Measurements from ENCODE around the gene PPP6C.
A peak's percentile ranks its signal among the peaks of the same experiment; 100 is the strongest.
"Not testable (repeated sequence)": the region's sequence is repeated elsewhere in the genome, so short reads cannot be mapped to it uniquely, and the experiment has no call there.

PPP6C gene

DNA sequence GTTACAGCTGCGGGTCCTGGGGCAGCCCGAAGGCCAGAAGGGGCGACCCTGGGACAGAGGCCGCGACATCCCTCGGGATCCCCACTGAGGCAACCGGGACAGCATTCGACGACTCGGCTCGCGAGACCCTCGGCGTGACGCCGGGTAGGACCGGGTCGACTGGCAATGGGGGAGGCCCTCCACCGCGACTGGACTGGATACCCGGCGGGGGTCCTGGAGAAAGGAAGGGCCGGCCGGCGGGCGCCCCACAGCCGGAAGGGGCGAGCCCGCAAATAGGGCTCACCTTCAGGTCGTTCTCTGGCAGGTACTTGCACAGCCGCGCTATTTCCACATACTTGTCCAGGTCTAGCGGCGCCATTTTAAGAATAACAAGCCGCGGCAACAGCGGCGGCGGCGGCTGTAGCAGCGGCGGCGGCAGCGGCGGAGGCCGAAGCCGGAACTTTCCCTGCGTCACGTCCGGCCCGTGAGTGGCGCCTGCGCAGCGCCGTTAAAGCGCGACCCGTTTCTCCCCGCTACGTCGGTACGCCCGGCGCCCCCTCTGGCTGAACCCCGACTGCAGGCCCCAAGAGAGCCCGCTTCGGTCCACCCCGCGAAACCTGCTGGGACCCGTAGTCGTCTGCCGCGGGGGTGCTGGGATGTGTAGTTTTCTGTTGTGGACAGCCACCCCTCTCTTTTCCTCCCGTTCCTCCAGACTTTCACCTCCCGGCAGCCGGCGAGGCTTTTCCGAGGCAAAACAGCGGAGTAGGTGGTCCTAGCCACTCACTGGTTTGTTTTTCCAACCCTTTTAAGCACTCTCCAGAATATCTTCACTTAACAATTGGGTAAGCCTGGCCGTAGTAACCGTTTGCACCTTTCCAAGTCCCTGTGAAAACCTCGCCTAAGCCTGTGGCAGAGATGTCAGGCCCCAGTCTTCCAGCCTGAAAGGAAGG, at the start of gene PPP6C:
PPP6C (minus strand) TSS at position 443 of the 929 bp plus-strand sequence; CDS start at position 358, 85 bp downstream.
- peak; percentile 97 for DNase-seq (ENCODE audit: low spot score)

DNA sequence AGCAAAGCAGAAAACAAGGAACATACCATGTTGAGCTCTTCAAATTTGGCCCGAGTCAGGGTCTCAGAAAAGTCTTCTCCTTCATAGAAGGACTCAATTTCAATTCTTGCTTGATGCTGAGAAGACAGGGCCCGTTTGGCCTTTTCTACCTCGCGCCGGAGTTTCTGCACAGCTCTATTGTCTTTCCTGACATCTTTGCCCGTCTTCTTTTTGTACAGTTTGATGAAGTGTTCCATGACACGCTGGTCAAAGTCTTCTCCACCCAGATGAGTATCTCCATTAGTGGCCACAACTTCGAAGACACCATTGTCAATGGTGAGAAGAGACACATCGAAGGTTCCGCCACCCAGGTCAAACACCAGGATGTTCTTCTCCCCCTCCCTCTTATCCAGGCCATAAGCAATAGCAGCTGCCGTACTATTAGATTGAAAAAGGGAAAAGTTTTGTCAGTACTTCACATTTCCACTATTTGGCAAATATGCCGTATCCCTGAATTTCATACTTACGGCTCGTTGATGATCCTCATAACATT, 49.4 kb upstream of the PPP6C start:
- no peak for DNase-seq (ENCODE audit: low spot score)

DNA sequence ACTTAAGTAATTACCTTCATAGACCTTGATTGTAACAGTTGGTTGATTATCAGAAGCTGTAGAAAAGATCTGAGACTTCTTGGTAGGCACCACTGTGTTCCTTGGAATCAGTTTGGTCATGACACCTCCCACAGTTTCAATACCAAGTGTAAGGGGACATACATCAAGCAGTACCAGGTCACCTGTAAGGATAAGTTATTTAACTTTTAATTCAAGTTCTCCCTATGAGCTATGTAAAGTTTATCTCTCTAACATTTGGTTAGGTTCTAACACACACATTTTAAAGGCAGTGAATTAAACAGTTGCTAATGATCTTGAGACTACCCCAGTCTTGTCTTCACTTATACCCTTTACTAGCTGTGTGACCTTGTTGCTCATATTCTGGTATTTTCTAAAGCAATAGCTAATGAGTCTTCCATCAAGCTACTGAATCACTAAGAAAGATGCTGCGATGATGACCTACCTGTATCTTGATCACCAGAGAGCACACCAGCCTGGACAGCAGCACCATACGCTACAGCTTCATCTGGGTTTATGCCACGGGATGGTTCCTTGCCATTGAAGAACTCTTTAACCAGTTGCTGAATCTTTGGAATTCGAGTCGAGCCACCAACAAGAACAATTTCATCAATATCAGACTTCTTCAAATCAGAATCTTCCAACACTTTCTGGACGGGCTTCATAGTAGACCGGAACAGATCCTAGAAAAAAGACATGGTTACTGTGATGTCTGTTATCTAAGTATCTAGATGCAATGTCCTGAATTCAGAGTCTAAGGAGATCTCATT, 48.7 kb upstream of the PPP6C start:
- no peak for DNase-seq (ENCODE audit: low spot score)

DNA sequence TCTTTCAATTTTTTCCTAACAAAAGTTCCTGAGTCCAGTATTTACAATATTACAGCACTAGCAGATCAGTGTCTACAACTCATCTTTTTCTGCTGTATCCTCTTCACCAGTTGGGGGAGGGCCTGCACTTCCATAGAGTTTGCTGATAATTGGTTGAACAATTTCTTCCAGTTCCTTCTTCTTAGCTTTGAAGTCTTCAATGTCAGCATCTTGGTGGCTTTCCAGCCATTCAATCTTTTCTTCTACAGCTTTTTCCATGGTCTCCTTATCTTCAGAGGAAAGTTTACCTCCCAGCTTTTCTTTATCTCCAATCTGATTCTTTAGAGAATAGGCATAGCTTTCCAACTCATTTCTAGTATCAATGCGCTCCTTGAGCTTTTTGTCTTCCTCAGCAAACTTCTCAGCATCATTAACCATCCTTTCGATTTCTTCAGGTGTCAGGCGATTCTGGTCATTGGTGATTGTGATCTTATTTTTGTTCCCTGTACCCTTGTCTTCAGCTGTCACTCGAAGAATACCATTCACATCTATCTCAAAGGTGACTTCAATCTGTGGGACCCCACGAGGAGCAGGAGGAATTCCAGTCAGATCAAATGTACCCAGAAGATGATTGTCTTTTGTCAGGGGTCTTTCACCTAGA, 47.0 kb upstream of the PPP6C start:
- DNase-seq (ENCODE audit: low spot score), result not testable (repeated sequence)

DNA sequence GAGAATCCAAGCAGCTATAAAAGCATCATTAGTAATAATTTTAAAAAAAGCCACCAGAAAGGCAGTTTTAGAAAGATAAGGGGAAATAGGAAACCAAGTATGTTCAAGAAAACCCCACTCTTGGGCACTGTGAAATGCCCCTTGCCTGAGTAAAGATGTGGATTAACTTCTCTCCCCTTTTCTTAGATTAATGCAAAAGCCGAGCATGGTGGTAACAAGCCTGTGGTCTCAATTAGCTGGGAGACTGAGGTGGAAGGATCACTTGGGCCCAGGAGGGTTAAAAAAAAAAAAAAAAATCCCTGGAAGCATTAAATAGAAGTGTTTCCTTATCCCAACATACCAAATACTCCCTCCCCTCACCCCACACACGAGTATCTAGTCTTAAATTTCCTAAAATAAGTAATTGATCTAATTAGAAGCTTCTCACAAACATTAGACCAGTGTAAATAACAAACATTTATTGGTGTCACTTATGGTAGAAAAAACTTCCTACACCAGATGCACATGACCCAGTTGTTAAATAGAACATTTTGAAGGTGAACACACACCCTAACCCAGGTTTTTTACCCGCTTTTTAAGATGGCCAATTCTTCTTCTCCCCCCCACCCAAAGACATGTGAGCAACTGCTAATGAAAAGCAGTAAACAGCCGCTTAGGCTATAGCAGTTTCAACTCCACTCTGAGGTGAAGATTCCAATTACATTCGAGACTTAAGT, 46.4 kb upstream of the PPP6C start:
- DNase-seq (ENCODE audit: low spot score), result no peak

DNA sequence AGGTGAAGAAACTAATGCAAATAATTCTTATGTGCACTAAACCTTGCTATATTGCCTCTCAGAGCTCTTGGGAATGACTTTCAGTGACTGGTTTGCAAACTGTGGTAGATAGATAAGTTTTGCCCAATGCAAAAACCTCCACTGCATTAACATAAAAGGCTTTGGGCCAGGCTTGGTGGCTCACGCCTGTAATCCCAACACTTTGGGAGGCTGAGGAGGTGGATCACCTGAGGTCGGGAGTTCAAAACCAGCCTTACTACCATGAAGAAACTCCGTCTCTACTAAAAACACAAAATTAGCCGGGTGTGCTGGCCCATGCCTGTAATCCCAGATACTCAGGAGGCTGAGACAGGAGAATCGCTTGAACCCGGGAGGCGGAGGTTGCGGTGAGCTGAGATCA, 44.5 kb upstream of the PPP6C start:
- DNase-seq (ENCODE audit: low spot score), result not testable (repeated sequence)

DNA sequence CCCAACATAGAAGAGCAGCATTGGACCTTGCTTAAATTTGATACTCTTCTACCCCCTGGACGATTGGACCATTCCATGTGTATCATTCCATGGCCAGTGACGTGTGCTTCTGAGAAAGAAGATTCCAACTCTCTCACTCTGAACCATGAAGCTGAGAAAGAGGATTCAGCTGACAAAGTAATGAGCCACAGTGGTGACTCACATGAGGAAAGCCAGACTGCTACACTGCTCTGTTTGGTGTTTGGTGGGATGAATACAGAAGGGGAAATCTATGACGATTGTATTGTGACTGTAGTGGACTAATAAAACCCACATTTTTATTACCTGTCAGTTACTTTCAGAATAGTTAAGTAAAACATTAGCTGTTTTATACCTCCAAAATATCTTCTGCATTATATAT, 44.1 kb upstream of the PPP6C start:
- DNase-seq (ENCODE audit: low spot score), result peak; percentile 28

DNA sequence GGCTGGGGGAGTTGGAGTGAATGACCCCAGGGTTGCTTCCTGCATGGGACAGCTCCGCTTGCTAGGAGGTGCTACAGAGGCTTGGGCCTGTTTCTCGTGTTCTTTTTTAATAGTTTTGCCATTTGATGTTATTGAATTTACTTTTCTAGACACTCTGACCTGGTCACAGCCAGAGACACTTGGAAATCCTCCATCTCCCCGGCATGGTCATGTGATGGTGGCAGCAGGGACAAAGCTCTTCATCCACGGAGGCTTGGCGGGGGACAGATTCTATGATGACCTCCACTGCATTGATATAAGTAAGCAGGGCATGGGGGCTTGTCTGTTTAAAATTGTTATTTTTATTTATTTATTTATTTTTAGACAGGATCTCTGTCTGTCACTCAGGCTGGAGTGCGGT, 38.2 kb upstream of the PPP6C start:
- no peak for DNase-seq (ENCODE audit: low spot score)

DNA sequence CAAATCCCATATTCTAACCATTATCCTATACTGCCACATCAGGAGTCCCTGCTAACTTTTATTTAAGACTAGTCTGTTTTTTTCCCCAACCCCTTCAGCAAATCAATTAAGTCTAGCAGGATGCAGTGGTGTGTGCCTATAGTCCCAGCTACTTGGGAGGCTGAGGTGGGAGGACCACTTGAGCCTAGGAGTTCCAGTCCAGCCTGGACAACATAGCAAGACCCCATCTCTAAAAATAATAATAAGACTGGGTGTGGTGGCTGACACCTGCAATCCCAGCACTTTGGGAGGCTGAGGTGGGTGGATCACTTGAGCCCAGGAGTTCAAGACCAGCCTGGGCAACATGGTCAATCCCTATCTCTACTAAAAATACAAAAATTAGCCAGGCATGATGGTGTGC, 35.3 kb upstream of the PPP6C start:
- not testable (repeated sequence) for DNase-seq (ENCODE audit: low spot score)

DNA sequence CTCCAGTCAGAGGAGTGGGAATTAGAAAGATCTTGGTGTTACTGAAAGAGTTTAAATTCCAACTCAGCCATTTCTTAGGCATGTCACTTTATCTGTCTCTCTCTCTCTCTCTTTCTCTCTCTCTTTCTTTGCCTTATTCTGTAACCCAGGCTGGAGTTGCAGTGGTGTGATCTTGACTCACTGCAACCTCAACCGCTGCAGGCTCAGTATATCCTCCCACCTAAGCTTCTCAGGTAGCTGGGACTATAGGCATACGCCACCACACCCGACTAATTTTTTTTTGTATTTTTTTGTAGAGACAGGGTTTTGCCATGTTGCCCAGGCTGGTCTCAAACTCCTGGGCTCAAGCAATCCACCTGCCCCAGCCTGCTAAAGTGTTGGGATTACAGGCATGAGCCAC, 29.0 kb upstream of the PPP6C start:
- DNase-seq (ENCODE audit: low spot score), result no peak

DNA sequence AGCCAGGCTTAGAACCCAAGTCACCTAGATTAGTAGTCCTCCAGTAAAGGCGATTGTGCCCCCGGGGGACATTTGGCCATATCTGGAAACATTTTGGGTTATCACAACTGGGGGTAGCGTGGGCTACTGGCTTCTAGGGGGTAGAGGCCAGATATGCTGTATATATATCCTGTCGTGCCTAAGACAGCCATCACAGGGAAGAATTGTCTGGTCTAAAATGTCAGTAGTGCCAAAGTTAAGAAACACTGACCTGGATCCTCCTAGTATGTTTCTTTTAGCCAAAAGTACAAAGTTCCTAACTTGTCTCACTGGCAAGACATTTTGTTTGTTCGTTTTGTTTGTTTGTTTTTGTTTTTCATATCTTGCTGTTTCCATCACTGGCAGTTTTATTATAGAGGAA, 24.6 kb upstream of the PPP6C start:
- no peak for DNase-seq (ENCODE audit: low spot score)

DNA sequence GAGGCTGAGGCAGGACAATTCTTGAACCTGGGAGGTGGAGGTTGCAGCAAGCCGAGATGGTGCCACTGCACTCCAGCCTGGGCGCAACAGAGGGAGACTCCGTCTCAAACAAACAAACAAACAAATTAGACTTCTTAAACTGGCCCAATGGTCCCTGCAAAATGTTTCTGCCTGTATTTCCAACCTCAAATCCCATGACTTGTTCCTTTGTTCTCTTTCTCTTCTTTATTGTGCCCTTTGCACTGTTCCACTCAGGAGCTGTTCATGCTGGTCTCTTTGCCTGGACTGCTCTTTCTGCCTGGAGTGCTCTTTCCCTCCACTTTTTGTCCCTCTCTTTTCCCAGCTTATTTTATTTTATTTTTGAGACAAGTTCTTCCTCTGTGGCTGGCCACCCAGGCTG, 14.9 kb upstream of the PPP6C start:
- no peak for DNase-seq (ENCODE audit: low spot score)

DNA sequence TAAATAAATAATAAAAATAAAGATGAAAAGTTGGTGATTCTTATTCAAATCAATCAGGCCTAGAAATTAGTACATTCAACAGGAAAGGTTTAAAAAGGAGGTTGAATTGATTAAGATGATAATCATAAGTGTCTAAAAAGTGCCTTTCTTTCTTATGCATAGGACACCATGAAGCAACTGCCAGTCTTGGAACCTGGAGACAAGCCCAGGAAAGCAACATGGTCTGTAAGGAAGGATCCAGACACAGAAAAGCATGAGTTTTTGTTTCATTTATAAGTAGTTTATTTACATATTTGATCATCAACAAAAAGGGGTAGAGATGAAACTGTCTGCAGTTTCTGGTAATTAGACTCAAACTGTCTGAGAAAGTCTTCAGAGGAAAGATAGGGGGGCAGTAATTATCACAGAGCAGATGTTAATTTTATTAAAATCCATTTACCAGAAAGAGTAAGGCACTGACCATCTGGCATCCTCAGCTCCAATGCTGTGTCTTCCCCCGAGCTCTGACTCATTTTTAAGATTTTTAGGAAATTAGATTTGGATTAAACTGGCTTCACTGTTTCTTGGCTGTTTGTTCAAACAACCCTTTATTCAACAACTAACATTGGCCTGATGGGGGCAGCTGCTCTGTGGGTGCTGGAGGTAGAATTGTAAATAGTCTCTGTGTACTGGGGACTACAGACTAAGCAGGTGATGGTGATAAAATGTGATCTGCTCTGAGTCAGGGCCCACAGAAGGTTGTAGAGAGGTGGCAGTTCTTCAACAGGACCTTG, 13.4 kb upstream of the PPP6C start:
- DNase-seq (ENCODE audit: low spot score), result peak; percentile 69

DNA sequence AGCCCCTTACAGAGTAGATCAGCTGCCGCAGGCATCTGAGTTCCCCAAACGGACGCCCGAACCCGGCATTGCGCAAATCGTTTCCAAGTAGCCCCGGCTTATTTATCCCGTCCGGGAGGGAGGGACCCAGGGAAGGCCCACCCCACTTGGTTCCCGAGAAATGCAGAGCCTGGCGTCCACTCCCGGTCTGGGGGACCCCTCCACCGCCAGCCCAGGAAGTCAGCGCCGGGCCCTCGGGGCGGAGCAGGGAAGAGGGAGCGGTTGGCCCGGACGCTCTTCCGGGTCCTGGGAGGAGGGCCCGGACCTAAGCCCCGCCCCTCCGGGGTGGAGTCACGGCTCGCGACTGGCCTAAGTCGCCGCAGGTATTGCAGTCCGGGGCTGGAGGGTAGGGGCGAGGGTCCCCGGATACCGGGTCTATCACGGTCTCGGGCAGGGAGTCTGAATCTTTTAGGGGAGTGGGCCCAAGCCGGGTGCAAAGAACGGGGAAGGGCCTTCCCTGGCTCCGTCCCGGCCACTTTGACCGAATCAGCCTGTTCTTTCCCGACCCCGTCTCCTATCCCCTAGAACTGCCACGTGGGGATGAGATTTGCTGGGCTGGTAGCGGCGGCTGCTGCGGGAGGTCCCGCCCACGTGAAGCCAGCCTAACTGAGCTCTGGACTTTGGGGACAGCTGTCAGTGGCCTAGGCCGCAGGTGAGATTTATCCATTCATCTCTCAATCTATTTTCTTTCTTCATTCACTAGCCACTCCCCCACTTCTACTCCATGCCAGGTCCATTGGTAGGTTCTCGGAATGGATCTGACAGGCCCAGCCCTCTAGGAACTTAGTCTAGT, 10.8 kb upstream of the PPP6C start, which contains the start of gene RABEPK:
RABEPK (plus strand) TSS at position 327 of the 832 bp plus-strand sequence. CDS start 2,472 bp downstream, outside the sequence.
- peak; percentile 87 for DNase-seq (ENCODE audit: low spot score)

DNA sequence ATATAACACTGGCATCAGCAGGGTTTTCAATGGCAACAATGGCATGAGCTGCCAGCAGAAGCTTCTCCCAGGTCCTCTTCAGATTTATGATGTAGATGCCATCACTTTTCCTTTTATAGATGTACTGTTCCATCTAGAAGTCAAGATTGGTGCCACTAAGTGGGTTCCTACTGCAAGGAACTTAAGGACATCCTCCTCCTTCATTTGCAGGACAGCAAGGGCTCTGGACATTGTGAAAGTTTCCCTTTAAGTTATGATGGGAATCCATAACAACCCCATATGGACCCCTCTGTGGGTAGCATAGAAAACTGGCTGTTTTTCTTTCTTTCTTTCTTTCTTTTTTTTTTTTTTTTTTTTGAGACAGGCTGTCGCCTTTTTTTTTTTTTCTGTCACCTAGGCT, 6.0 kb upstream of the PPP6C start:
- DNase-seq (ENCODE audit: low spot score), result not testable (repeated sequence)

DNA sequence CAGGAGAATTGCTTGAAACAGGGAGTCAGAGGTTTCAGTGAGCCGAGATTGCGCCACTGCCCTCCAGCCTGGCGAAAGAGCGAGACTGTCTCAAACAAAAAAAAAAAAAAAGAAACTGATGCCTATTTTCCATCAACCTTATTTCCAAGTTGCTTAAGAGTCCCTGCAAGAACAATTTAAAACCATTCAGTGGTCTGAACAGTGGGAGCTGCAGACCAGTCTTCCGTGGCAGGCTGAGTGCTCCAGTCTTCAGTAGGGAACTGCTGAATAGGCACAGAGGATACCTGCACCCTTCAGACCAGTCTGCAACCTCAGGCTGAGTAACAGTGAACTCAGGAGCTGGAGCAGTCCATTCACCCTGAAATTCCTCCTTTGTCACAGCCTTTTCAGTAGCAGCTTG, 4.9 kb upstream of the PPP6C start:
- not testable (repeated sequence) for DNase-seq (ENCODE audit: low spot score)

DNA sequence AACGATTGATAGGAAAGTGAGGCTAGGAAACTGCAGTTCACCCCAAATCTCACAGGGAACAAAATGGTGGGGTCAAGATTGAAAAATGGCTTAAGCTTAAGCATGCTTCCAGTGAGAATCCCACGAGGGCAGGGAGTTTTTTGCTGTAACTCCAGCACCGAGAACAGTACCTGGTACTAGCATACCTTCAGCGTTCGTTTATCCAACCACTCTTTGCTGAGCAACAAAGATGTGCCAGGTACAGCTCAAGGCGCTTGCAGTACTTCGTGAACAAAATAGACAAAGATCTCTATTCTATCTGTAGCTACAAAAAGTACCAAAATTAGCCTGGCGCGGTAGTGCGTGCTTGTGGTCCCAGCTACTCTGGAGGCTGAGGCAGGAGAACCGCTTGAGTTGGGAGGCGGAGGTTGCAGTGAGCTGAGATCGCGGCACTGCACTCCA, 778 bp upstream of the PPP6C start:
- peak; percentile 55 for DNase-seq (ENCODE audit: low spot score)

DNA sequence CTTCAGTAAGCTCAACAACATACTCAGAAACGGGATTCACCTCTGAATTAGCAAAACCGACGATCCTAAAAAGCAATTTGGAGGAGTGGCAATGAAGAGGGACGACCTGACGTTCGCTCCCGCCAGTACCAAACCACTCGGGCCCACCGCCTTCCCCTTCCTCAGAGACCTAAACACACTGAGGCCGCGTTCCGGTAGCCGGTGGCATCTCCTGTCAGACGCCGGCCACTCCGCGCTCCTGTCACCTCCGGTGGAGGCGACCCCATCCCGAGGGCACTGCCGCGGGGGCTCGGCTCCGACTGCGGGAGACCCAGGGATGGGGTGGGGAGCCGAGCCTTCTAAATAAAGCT, 617 bp downstream of the PPP6C start:
- DNase-seq (ENCODE audit: low spot score), result no peak

DNA sequence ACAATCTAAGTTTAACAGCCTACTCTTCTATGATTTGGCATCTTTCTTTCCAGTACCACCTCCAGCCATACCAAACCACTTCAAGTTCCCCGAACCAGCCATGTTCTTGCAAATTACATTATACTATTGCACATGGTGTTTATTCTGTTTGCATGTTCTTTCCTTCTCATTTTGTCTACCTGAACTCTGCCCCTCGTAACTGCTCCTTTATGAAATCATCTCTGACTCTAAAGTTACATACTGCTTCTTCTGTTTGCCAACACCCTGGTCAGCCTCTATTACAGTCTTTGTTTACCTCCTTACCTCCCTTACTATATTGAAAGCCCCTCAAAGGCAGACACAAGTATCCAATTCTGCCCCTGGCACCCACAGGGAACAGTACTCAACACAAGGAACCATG, 6.0 kb downstream of the PPP6C start:
- DNase-seq (ENCODE audit: low spot score), result no peak

DNA sequence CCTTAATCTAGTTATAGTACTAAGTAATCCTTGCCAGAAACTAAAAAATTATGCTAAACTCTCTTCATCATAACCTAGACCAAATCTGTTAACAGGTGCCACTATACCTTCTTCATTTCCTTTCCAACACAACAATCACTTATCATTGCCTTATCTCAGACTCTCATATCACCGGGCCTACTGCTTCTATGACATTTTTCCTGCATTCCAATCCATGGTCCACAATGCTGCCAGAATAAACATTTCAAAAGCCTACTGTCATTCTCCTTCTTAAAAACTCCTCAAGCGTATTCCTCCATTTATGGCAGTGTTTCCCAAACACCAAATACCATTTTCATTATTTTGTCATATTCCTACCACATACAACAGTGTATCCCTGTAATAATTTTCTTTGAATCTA, 6.5 kb downstream of the PPP6C start:
- DNase-seq (ENCODE audit: low spot score), result no peak

All from COLO829 (cell line).